GM18511 (cell line): Measurements from ENCODE around the gene TMEM44.
A peak's percentile ranks its signal among the peaks of the same experiment; 100 is the strongest.

Experiments
- ATAC-seq: cut with Tn5 transposase; IDR thresholded peaks from one replicate; pipeline ENCODE4 v1.9.1; 2021; ENCODE audit warnings: mild to moderate bottlenecking, moderate library complexity; ENCODE audit not compliant: unreplicated experiment

TMEM44 gene

DNA sequence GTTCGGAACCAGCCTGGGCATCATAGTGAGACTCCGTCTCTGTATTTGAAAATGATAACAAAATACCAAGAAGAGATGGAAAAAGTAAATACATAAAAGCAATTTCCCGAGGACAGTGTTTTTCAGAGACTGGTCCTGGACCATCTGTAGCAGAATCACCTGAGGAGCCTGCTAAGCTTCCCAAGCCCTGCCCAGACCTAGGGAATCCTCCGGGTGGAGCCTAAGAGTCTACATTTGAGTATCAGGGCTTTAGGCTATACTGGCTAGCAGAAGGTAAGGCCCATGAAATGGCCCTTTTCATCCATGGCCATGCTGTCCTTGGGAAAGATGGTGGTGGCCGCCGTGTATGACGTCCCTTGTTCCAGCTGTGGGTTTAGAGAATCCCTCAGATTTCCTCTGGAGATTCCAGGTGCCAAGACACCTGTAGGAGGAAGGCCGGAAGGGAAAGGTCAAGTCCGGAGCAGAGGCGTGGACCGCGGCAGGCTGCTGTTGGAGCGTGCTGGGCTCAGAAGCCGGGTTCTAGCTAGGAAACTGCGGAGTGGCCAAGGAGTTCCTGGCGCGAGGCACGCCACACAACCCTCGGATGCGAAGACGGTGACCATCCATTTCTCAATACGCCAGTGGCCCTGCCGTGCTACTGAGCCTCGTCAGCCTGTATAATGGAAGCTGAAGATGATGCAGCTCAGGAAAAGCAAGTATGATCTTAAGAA, 50.9 kb downstream of the TMEM44 start:
- ATAC-seq = no peak

DNA sequence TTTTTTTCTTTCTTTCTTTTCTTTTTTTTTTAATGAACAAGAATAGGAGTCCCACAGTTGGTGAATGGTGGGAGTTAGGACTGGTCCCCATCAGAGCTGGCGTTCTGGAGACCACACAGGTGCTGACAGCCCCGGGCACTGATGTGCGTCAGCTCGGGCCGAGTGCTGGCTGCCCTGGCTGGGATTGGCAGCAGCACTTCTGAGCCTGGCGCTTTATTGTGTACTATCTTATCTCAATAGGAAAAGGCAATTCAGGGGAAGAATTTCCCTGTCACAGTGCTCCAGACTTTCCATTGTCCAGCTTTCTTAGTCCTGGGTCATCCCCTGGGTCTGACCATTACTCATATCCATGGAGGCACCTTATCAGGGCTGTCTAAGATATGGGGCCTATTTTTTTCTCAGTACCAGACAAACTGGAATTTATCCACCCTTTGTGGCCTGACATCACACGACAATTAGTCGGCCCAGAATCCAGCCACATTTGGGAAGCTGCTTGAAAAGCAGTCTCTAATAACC, 54.1 kb downstream of the TMEM44 start:
- ATAC-seq = no peak

- no peak for ATAC-seq
Observed at GRCh38 chr3:194577986-194578905, 55.0 kb downstream of the TMEM44 start.

DNA sequence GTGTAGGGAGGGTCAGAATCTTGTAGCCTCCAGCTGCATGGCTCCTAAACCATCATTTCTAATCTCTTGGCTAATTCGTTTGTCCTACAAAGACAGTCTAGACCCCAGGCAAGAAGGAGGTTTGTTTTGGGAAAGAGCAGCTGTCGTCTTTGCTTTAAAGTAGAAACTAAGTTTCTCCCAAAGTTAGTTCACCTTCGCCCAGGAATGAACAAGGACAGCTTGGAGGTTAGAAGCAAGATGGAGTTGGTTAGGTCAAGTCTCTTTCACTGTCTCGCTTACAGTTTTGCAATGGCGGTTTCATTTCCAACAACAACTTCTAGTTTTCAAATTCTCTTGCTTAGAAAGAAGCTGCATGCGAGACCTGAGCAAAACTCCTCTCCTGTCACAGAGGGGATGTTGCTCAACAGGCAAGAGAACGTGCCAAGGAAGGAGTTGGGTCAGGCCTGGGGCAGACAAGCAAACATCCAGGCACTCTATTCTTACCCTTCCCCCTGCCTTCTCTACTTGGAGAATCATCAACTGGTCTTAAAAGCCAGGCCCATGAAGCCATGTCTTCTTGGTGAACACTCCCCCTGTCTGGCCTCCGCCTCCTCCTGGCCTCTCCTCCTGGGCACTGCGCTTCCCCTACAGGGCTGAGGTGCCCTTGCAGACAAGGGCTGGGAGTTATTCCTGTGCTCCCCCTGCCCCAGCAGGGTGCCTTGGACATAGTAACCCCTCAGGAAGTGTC, 57.6 kb downstream of the TMEM44 start:
- no peak for ATAC-seq

- no peak for ATAC-seq
Observed at GRCh38 chr3:194574639-194575483, 58.4 kb downstream of the TMEM44 start.

GRCh38 chr3:194573680-194574437, 59.4 kb downstream of the TMEM44 start:
- peak; percentile 90 for ATAC-seq

DNA sequence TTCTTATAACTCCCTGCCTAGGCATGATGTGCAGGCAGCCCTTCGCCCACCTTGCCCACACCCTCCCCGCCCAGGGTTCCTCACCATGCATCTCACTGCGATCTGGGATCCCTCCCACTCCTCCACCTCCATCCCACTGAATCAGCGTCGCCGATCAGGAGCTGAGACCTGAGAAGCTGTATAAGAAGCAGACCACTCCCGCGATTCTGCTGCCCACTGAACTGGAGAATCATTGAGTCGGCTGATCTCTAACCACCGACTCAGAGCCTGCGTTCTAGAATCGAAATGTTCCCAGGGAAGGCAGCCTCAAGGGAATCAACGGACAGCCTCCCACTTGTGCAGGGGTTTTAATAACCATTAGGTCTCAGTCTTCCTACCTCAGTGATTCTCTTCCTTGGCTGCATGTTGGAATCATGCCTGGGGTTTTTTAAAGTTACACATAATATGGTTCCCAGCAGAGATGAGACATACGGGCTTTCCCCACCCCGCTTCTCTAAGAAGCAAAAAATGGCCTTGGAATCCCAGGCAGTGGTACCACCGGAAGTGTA, 60.2 kb downstream of the TMEM44 start:
- no peak for ATAC-seq

GRCh38 chr3:194572143-194572789, 61.0 kb downstream of the TMEM44 start:
- no peak for ATAC-seq

DNA sequence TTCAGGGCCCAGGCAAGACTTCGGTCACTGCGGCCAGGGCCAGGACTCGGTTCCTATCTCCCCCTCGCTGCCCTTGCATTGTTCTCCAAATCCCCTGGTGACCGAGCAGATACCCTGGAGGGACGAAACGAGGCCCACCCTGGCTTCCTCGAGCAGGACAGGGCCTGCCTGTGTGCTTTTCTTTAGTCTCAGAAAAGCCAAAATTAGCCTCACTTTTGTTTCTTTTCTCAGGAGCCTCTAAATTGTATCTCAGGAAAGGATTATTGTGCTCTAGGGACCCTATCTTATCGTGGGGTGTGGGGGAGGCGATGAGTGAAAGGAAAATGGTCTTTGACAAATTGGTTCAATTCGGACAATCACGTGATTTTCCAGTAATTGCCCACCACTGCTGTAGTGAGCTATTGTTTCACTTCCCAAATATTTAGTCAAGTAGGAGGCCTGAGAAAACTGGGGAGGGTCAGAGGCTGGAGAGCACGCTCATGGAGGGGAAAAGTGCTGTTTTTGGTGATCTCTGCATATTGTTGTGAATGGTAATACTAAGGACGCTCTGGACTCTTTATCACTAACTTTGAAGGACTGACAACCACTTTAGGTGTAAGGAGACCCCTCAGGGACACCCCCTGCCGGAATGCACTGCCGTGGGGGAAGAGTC, 61.6 kb downstream of the TMEM44 start:
- no peak for ATAC-seq

- no peak for ATAC-seq
Observed at GRCh38 chr3:194570898-194571297, 62.3 kb downstream of the TMEM44 start.

DNA sequence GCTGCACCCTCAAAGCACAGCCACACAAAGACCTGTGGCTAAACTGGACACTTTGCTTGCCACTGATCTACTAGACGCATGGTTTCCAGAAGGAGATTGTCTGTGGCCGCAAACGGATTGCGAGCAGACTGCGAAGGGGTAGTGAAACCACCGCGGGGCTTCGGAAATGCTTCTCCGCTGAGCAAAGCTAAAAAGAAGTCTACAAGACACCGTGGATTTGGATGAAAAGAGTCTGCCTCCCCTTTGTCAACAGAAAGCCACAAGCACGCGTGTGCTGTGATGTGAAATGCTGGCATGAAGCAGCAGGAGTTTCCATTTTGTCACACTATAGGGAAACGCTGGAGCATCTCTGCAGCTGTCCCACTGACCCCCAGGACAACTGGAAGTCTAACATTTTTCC, 63.0 kb downstream of the TMEM44 start:
- ATAC-seq = no peak

DNA sequence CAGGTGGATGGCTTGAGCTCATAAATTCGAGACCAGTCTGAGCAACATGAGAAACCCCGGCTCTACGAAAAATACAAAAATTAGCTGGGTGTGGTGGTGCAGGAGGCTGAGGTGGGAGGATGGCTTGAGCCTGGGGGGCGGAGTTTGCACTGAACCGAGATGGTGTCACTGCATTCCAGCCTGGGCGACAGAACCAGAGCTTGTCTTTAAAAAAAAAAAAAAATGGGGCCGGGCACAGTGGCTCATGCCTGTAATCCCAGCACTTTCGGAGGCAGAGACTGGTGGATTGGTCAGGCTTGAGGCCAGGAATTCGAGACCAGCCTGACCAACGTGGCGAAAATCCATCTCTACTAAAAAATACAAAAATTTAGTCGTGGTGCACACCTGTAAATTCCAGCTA, 64.0 kb downstream of the TMEM44 start:
- no peak for ATAC-seq

DNA sequence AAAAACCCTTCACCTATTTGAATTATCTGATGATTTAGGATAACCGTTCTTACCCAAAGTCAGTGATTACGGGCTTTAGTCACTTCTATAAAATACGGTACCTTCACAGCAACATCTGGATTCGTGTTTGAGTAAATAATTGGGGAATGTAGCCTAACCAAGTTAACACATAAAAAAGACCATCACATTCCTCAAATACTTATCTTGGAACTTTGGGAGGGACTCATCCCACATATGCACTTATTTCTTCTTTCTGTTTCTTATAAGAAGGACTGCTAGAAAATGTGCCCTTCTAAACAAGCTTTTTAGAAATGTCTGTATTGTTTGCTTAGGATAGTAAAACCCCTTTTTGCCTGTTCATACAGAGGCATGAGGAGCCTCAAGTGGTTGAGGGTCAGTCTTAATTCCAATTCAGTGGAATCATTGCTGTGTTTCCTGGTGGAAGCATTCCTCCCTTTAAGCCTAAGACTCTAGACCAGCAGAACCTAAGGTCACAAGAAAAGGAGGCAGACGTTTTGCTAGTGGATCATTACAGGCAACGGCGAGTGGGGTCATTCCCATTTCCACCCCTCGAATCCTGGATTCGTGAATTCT, 67.5 kb downstream of the TMEM44 start:
- no peak for ATAC-seq

GRCh38 chr3:194562986-194563385, 70.2 kb downstream of the TMEM44 start:
- no peak for ATAC-seq

- no peak for ATAC-seq
Observed at GRCh38 chr3:194561306-194561974, 71.8 kb downstream of the TMEM44 start.

DNA sequence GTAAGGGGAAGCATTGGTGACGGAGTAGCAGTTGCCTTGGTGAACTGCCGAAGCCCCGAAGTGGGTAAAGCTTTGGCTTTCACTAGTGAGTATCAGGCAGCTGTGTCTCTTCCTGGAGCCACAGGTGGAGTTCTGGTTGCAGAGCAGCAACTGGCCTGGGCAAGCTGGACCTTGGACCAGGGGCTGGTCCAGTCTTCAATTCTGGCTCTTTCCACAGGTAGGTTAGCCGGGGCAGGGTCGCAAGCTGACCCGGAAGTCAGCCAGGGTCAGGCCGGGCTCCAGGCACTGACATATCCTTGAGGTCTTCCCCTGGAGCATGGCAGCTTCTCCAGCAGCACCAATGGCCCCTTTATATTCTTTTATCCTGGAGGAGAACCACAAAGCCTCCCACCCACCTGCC, 73.2 kb downstream of the TMEM44 start:
- no peak for ATAC-seq

GRCh38 chr3:194559530-194559929, 73.7 kb downstream of the TMEM44 start:
- ATAC-seq = no peak
